ENCODE data around the gene ANKRD42.

- no peak for TF ChIP-seq CTCF (IDR thresholded peaks at IDR 0.05; ENCODE audit: borderline replicate concordance, extremely low read depth, low read length, poor library complexity, severe bottlenecking)
- TF ChIP-seq EZH2 (IDR thresholded peaks at IDR 0.05; ENCODE audit: borderline replicate concordance, low read depth, low read length, severe bottlenecking): no peak
These were observed 7.7 kb upstream of the ANKRD42 start for GRCh38 chr11:83185767-83186166.

All from DND-41 (cell line).